Mucosa of descending colon (tissue), 3 donors: ENCODE results near the gene PKP1. TPM values are rescaled to one million over a fixed set of nuclear protein-coding genes. Genes with fewer than 3 reads are reported as not detected.

Experiments
- ATAC-seq: fragments of 200-7000 bp; cut with Tn5 transposase; one replicate; pipeline ENCODE4 v1.9.1; 2020; ENCODE audit warnings: mild to moderate bottlenecking, moderate library complexity
- DNase-seq, 3 donors: peaks; one replicate each; pipeline ENCODE4 v3.0.0-alpha.2; 2020
- H3K36me3 ChIP-seq: fragments of 200-600 bp; one replicate; pipeline ENCODE4 v1.8.0; 2021; ENCODE audit warnings: low read depth, mild to moderate bottlenecking
- H3K4me1 ChIP-seq: fragments of 200-600 bp; one replicate; pipeline ENCODE4 v1.8.0; 2021; ENCODE audit warnings: low read depth, mild to moderate bottlenecking
- H3K4me3 ChIP-seq: fragments of 200-600 bp; one replicate; pipeline ENCODE4 v1.8.0; 2021; ENCODE audit warnings: mild to moderate bottlenecking
- H3K9me3 ChIP-seq: fragments of 200-600 bp; one replicate; pipeline ENCODE4 v1.8.0; 2021; ENCODE audit warnings: mild to moderate bottlenecking
- CTCF ChIP-seq: fragments of 200-600 bp; IDR thresholded peaks from one replicate; pipeline ENCODE4 v1.8.0; 2022; ENCODE audit warnings: antibody characterized with exemption, mild to moderate bottlenecking
- intact Hi-C, 2 donors: fragments of 100-400 bp; cut with DNase I in 1 of 2; cut with micrococcal nuclease in 1 of 2; formaldehyde crosslinking; loops; one replicate each; pipeline versions ENCODE4 v1.11.0 to v1.11.1; 2022; cut with DNase I, micrococcal nuclease
- total RNA-seq, 3 donors: library from RNA; stranded (reverse); fragmentation: NEBNext Ultra II Directional in 2 of 3; extraction: Animal tissue kit (Norgen Biotek cat#: 25700) in 2 of 3; gene quantifications; one replicate each; pipeline versions ENCODE4 v1.2.1 to v1.2.4, GENCODE V29; 2021 to 2023
- donor health status: DM: no; HTN: no; CAD: no; lungs with moderate emphysema.
- donor health status: DM: no; HTN: no; CAD: no.
- donor health status: DM: no; HTN: yes; CAD: no.

The PKP1 gene
- total RNA-seq, 3 donors from 2014 or later, result 0.27 to 0.41 TPM; not detected in 1

DNA sequence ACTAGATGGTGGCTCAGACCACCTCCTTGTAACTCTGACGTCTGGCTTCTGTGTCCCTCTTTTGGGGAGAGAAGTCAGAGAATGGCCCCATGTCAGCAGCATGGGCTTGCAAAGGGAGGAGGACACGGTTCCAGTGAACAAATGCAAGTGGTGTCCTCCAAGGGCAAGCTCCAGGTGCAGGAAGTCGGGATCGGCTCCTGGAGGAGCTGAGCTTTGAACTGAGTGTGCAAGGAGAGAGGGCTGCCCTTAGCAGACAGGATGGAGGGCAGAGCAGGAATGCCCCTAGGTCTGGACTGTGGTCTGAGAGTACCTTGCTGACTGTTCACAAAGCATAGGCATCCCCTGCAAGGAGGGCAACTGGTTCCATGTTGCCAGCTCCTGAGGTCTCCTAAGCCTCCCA is 17.3 kb downstream of the PKP1 start:
- DNase-seq (no peak), ATAC-seq (peak; percentile 2)
- TF ChIP-seq CTCF, result no peak
- no peaks in the 10 kb centered on the region for H3K9me3 ChIP-seq
- H3K36me3 ChIP-seq, result no peaks in the 10 kb centered on the region
- intact Hi-C loops, result no loop called here
- peaks cover 19% of the 10 kb centered on the region for H3K4me1 ChIP-seq
- no peak overlapping the region for H3K4me3 ChIP-seq

GRCh38 chr1:201302163-201303152 is 19.2 kb downstream of the PKP1 start:
- intact Hi-C loops, result no loop called here
- H3K4me1 ChIP-seq, result peaks cover 24% of the 10 kb centered on the region
- no peaks in the 10 kb centered on the region for H3K9me3 ChIP-seq
- TF ChIP-seq CTCF, result no peak
- peak in 1 of 3 donors; percentile 18 for DNase-seq
- no peak for ATAC-seq
- H3K36me3 ChIP-seq, result no peaks in the 10 kb centered on the region
- no peak overlapping the region for H3K4me3 ChIP-seq

DNA sequence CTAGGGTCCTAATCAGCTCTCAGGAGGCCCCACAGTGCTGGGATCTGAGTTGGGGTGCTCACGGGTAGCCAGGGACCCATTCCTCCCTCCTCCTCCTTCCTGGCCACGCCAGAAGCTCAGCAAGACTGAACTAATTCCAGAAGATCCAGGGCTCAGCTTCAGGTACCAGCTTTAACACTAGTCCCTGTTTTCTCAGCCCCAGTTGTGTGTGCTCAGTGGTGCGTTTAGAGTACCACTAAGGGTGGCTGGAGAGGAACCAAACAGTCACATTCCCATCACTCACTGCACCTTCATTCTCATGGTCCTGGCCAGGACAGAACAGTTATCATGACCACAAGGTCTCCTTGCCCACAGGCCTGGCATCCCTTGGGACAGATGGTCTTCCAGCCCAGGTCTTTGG is 20.8 kb downstream of the PKP1 start:
- ATAC-seq (no peak), DNase-seq (no peak)
- Histone ChIP-seq H3K36me3 (no peaks in the 10 kb centered on the region), H3K4me3 (no peak overlapping the region), H3K9me3 (no peaks in the 10 kb centered on the region), H3K4me1 (peaks cover 37% of the 10 kb centered on the region)
- no peak for TF ChIP-seq CTCF
- intact Hi-C loops, result no loop called here

- ATAC-seq, result no peak
- H3K36me3 ChIP-seq, result no peaks in the 10 kb centered on the region
- TF ChIP-seq CTCF, result no peak
Observed at GRCh38 chr1:201305815-201306214, 22.5 kb downstream of the PKP1 start.

GRCh38 chr1:201307231-201307630 is 23.9 kb downstream of the PKP1 start:
- Histone ChIP-seq H3K36me3 (no peaks in the 10 kb centered on the region), H3K4me3 (no peak overlapping the region)

More at GRCh38 chr1:201305815-201306214, 22.5 kb downstream of the PKP1 start:
- no peak for DNase-seq
- Histone ChIP-seq H3K4me3 (no peak overlapping the region), H3K4me1 (peaks cover 33% of the 10 kb centered on the region), H3K9me3 (no peaks in the 10 kb centered on the region)
- intact Hi-C loops, result no loop called here

More at GRCh38 chr1:201307231-201307630, 23.9 kb downstream of the PKP1 start:
- intact Hi-C loops, result no loop called here
- H3K4me1 ChIP-seq, result peaks cover 32% of the 10 kb centered on the region
- no peak for DNase-seq
- no peaks in the 10 kb centered on the region for H3K9me3 ChIP-seq
- no peak for TF ChIP-seq CTCF
- ATAC-seq, result no peak
